Measurements from ENCODE around the gene DGKG. TPM values are rescaled to one million over a fixed set of nuclear protein-coding genes. Genes with fewer than 3 reads are reported as not detected.
A peak's percentile ranks its signal among the peaks of the same experiment; 100 is the strongest.

Gene DGKG
- total and polyA plus RNA-seq, 3 experiments from 2014 or later = 0.04 to 0.20 TPM; not detected in 1

DNA sequence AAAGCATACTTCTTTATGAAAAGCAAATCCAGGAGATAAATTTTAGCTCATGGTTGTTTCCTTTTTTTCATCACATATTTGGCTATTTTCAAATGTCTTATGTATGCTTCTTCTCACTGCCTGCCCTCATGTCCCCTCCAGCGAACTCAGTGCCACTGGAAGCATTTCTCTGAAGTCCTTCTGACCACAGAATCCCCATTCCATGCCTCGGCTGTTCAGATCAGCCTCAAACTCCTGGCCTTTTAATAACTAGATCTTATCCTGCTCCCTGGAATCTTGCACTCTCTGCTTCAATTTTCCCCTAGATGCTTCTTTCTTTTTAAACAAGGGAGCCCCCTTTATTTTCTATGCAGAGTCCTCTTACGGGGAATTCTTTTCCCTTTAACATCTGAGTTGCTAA is 263.3 kb downstream of the DGKG start:
- H3K36me3 Mint-ChIP-seq = no peaks in the 10 kb centered on the region
- Histone ChIP-seq H3K4me3 (ENCODE audit: low read length) (no peak overlapping the region), H3K27me3 (ENCODE audit: insufficient read depth, low read length, poor library complexity, severe bottlenecking) (peaks cover 21% of the 10 kb centered on the region), H3K27ac (ENCODE audit: low read depth, low read length) (no peak overlapping the region), H3K4me1 (ENCODE audit: insufficient read depth, low read length) (no peaks in the 10 kb centered on the region), H3K36me3 (ENCODE audit: insufficient read depth, low read length) (no peaks in the 10 kb centered on the region), H3K9me3 (ENCODE audit: low read length) (no peaks in the 10 kb centered on the region)
- CTCF ChIA-PET = no interaction called here
- no peaks in the 10 kb centered on the region for H3K9me3 Mint-ChIP-seq
- H3K4me3 Mint-ChIP-seq = no peak overlapping the region
- POLR2A ChIA-PET = no interaction called here
- H3K27me3 Mint-ChIP-seq = peaks cover 35 to 85% of the 10 kb centered on the region in 2 donors
- no peak for DNase-seq
- H3K27ac Mint-ChIP-seq = no peak overlapping the region
- peaks cover 0 to 5% (median 4%) of the 10 kb centered on the region in 3 donors for H3K4me1 Mint-ChIP-seq

GRCh38 chr3:186097663-186098451 is 264.2 kb downstream of the DGKG start:
- H3K36me3 ChIP-seq (ENCODE audit: insufficient read depth, low read length) = no peaks in the 10 kb centered on the region

DNA sequence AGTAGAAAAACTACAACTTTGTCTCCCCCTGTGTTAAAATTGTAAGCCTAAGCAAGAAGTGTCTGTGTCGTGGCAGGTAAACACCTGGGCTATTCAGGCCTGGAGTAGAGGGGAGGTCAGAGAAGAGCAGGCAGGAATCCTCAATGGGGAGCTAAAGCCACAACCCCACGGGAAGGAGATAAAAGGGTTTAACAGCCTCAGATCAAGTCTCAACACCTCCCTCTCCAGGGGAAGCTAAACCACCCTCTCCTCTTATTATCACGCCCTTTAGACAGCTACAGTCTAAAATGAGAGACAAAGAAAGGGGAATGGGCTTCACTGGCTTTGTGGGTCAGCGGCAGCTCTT is 264.7 kb downstream of the DGKG start:
- ChIA-PET CTCF (interaction anchor here (0.8 kb wide), 1 partner anchor 16 kb away, joined by 3 read pairs; no protein-coding TSS in a partner anchor), POLR2A (no interaction called here)
- Histone ChIP-seq H3K4me3 (ENCODE audit: low read length) (no peak overlapping the region), H3K27me3 (ENCODE audit: insufficient read depth, low read length, poor library complexity, severe bottlenecking) (peaks cover 21% of the 10 kb centered on the region), H3K36me3 (ENCODE audit: insufficient read depth, low read length) (no peaks in the 10 kb centered on the region), H3K4me1 (ENCODE audit: insufficient read depth, low read length) (no peaks in the 10 kb centered on the region), H3K9me3 (ENCODE audit: low read length) (no peaks in the 10 kb centered on the region), H3K27ac (ENCODE audit: low read depth, low read length) (no peak overlapping the region)
- DNase-seq = no peak
- peaks cover 39 to 89% of the 10 kb centered on the region in 2 donors for H3K27me3 Mint-ChIP-seq
- no peak overlapping the region for H3K27ac Mint-ChIP-seq
- H3K9me3 Mint-ChIP-seq = no peaks in the 10 kb centered on the region
- H3K4me3 Mint-ChIP-seq = no peak overlapping the region
- H3K4me1 Mint-ChIP-seq = peaks cover 0 to 5% (median 4%) of the 10 kb centered on the region in 3 donors
- no peaks in the 10 kb centered on the region for H3K36me3 Mint-ChIP-seq

More at GRCh38 chr3:186097663-186098451, 264.2 kb downstream of the DGKG start:
- Histone ChIP-seq H3K4me3 (ENCODE audit: low read length) (no peak overlapping the region), H3K27me3 (ENCODE audit: insufficient read depth, low read length, poor library complexity, severe bottlenecking) (peaks cover 21% of the 10 kb centered on the region), H3K27ac (ENCODE audit: low read depth, low read length) (no peak overlapping the region), H3K9me3 (ENCODE audit: low read length) (no peaks in the 10 kb centered on the region), H3K4me1 (ENCODE audit: insufficient read depth, low read length) (no peaks in the 10 kb centered on the region)
- Mint-ChIP-seq H3K9me3 (no peaks in the 10 kb centered on the region), H3K27ac (no peak overlapping the region), H3K4me3 (peak overlapping the region in 1 of 7 donors; percentile 37), H3K4me1 (peaks cover 0 to 5% (median 4%) of the 10 kb centered on the region in 3 donors), H3K27me3 (peaks cover 35 to 90% of the 10 kb centered on the region in 2 donors), H3K36me3 (no peaks in the 10 kb centered on the region)
- POLR2A ChIA-PET = no interaction called here
- DNase-seq = no peak
- CTCF ChIA-PET = interaction anchor here (0.8 kb wide), 1 partner anchor 16 kb away, joined by 3 read pairs; no protein-coding TSS in a partner anchor

Other genes starting within 250 kb of the DGKG start
- 1 to 10 TPM; 2.7 to 3.0 TPM for gene CRYGS, start 182.1 kb upstream of the DGKG start, total RNA-seq
- not detected for gene CRYGS, start 182.1 kb upstream of the DGKG start, polyA plus RNA-seq
- gene TBCCD1, start 205.1 kb upstream of the DGKG start, total RNA-seq = 10 to 100 TPM; 17.6 to 18.3 TPM
- 26.0 TPM for gene TBCCD1, start 205.1 kb upstream of the DGKG start, polyA plus RNA-seq
- 10 to 100 TPM; 62.7 to 65.6 TPM for gene DNAJB11, start 208.5 kb upstream of the DGKG start, total RNA-seq
- gene DNAJB11, start 208.5 kb upstream of the DGKG start, polyA plus RNA-seq = 48.9 TPM

Measured in CD8-positive, alpha-beta memory T cell (primary cell).